Kidney tubule cell (primary cell): ENCODE data around the gene OR2L8.

ENCODE experiments used
- DNase-seq: peaks from one replicate; pipeline ENCODE4 v3.0.0-alpha.2; 2018; ENCODE audit warnings: low spot score

The OR2L8 gene

GRCh38 chr1:247992986-247993385 is 44.3 kb downstream of the OR2L8 start:
- DNase-seq = no peak

GRCh38 chr1:247998811-247999210 is 50.2 kb downstream of the OR2L8 start:
- no peak for DNase-seq
